ENCODE results near the gene ICAM3.

DNA sequence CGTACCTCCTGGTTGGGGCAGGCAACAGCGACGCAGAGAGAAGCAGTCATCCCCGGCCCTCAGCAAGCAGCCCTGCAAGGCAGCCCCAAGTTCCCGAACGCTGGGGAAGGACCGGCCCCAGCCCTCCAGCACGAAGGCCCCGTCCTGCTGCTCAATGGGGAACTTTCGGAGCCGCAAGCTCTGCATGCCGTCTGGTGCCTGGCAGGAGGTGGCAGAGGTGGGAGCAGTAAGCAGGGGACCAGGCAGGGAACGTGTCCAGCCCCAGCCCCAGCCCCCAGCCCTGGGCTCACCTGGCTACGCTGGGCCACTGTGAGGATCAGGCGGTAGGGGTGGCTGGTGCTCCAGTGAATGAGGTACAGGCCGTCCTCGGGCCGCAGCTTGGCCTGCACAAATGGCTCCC, 22.8 kb upstream of the ICAM3 start:
- TF ChIP-seq, protein P1, sequence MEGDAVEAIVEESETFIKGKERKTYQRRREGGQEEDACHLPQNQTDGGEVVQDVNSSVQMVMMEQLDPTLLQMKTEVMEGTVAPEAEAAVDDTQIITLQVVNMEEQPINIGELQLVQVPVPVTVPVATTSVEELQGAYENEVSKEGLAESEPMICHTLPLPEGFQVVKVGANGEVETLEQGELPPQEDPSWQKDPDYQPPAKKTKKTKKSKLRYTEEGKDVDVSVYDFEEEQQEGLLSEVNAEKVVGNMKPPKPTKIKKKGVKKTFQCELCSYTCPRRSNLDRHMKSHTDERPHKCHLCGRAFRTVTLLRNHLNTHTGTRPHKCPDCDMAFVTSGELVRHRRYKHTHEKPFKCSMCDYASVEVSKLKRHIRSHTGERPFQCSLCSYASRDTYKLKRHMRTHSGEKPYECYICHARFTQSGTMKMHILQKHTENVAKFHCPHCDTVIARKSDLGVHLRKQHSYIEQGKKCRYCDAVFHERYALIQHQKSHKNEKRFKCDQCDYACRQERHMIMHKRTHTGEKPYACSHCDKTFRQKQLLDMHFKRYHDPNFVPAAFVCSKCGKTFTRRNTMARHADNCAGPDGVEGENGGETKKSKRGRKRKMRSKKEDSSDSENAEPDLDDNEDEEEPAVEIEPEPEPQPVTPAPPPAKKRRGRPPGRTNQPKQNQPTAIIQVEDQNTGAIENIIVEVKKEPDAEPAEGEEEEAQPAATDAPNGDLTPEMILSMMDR (IDR thresholded peaks at IDR 0.05; ENCODE audit: low read length), result no peak
- TF ChIP-seq EZH2 (IDR thresholded peaks at IDR 0.05; ENCODE audit: borderline replicate concordance, low read length), result no peak
